GM13976 (cell line): ENCODE results near the gene ASGR1.

Source experiments
- DNase-seq: peaks from one replicate; pipeline ENCODE4 v3.0.0; 2012; ENCODE audit warnings: low spot score
- CTCF ChIP-seq: IDR thresholded peaks from 2 replicates; pipeline ENCODE4 v1.5.1; 2012; ENCODE audit warnings: borderline replicate concordance, mild to moderate bottlenecking; ENCODE audit not compliant: insufficient read depth; ENCODE audit errors: extremely low read depth, missing control alignments, control extremely low read depth
- in situ Hi-C: fragments of 300-500 bp; cut with MboI; formaldehyde crosslinking; loops from one replicate; pipeline ENCODE4 v1.12.0; 2022; ENCODE audit warnings: low sequenced_read_pairs, mixed read lengths, inconsistent platforms; ENCODE audit not compliant: unreplicated experiment

Gene ASGR1

GRCh38 chr17:7219229-7219811 is 40.1 kb upstream of the ASGR1 start:
- in situ Hi-C loops, result no loop called here
- no peak for TF ChIP-seq CTCF
- DNase-seq, result no peak

- in situ Hi-C loops, result no loop called here
- DNase-seq, result no peak
- no peak for TF ChIP-seq CTCF
Measured at GRCh38 chr17:7218758-7219157, 39.6 kb upstream of the ASGR1 start.

- TF ChIP-seq CTCF, result no peak
- in situ Hi-C loops, result no loop called here
- DNase-seq, result no peak
Measured at GRCh38 chr17:7218166-7218565, 39.0 kb upstream of the ASGR1 start.

GRCh38 chr17:7217113-7217987 is 38.2 kb upstream of the ASGR1 start:
- DNase-seq, result peak; percentile 59
- in situ Hi-C loops, result no loop called here
- no peak for TF ChIP-seq CTCF

GRCh38 chr17:7216242-7217112 is 37.3 kb upstream of the ASGR1 start:
- no peak for DNase-seq
- in situ Hi-C loops, result no loop called here
- no peak for TF ChIP-seq CTCF

- in situ Hi-C loops, result no loop called here
- DNase-seq, result no peak
- TF ChIP-seq CTCF, result no peak
Measured at GRCh38 chr17:7215652-7216180, 36.5 kb upstream of the ASGR1 start.
